Memory B cell (primary cell): ENCODE results near the gene SUN1.

Experiments
- ATAC-seq: fragments of 150-1000 bp; cut with Tn5 transposase; 2 replicates; pipeline ENCODE4 v1.10.0; 2021; ENCODE audit warnings: low read depth, mild to moderate bottlenecking, moderate library complexity
- DNase-seq, 2 donors: peaks; one replicate each; pipeline ENCODE4 v3.0.0; 2022; ENCODE audit warnings: low spot score in 2 of 2
- H3K27ac Mint-ChIP-seq: one replicate; pipeline ENCODE4 v1.8.0; 2022; ENCODE audit warnings: mild to moderate bottlenecking, moderate library complexity, mixed read lengths
- H3K27me3 Mint-ChIP-seq: one replicate; pipeline ENCODE4 v1.8.0; 2022; ENCODE audit warnings: mixed read lengths
- H3K36me3 Mint-ChIP-seq: one replicate; pipeline ENCODE4 v1.8.0; 2022; ENCODE audit warnings: mild to moderate bottlenecking, mixed read lengths
- H3K4me1 Mint-ChIP-seq: one replicate; pipeline ENCODE4 v1.8.0; 2022; ENCODE audit warnings: mixed read lengths
- H3K4me3 Mint-ChIP-seq: one replicate; pipeline ENCODE4 v1.8.0; 2022; ENCODE audit warnings: mild to moderate bottlenecking, moderate library complexity, mixed read lengths
- H3K9me3 Mint-ChIP-seq: one replicate; pipeline ENCODE4 v1.8.0; 2022; ENCODE audit warnings: mixed read lengths

The SUN1 gene, protein sequence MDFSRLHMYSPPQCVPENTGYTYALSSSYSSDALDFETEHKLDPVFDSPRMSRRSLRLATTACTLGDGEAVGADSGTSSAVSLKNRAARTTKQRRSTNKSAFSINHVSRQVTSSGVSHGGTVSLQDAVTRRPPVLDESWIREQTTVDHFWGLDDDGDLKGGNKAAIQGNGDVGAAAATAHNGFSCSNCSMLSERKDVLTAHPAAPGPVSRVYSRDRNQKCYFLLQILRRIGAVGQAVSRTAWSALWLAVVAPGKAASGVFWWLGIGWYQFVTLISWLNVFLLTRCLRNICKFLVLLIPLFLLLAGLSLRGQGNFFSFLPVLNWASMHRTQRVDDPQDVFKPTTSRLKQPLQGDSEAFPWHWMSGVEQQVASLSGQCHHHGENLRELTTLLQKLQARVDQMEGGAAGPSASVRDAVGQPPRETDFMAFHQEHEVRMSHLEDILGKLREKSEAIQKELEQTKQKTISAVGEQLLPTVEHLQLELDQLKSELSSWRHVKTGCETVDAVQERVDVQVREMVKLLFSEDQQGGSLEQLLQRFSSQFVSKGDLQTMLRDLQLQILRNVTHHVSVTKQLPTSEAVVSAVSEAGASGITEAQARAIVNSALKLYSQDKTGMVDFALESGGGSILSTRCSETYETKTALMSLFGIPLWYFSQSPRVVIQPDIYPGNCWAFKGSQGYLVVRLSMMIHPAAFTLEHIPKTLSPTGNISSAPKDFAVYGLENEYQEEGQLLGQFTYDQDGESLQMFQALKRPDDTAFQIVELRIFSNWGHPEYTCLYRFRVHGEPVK

DNA sequence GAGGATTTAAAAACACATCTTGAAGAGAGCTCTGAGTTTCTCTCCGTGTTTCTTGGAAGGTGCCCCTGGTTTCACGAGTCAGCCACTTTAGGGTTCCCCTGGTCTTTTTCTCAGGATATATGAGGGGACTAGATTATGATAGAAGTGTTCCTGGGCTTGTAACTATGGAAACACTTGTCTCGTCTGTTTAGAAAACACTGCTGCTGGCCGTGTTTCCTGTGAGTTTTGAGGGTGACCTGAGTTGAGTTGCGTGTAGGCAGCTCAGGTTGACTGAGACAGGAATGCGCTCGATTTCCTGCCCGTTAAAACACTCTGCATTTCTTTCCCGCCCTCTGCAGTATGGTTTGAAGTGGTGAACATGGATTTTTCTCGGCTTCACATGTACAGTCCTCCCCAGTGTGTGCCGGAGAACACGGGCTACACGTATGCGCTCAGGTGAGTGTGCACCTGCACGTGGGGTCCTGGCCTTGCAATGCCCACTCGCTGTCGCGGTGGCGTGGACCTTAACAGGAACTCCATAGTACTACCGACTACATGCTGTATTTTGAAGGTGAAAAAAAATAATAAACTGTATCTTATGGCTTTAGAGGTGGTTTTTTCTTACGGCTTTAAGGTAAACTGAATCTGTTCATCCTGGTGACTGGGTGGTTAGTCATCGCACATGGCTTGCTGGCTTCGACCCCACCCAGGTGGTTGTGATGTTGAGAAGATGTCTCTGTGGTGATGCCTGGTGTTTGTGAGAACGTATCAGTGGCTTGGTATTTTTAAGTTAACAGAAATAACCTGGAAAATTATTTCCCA, at the start of gene SUN1:
SUN1 (plus strand) TSS at position 310 of the 801 bp plus-strand sequence; CDS start at position 359, 49 bp downstream.
- Mint-ChIP-seq H3K4me1 (peaks cover 33% of the 10 kb centered on the region), H3K36me3 (peaks cover 14% of the 10 kb centered on the region), H3K27ac (peak within 1 kb of the TSS; percentile 93), H3K4me3 (peak within 1 kb of the TSS; percentile 85), H3K9me3 (no peaks in the 10 kb centered on the region), H3K27me3 (no peaks in the 10 kb centered on the region)
- no peak for DNase-seq
- ATAC-seq, result peak; percentile 65

DNA sequence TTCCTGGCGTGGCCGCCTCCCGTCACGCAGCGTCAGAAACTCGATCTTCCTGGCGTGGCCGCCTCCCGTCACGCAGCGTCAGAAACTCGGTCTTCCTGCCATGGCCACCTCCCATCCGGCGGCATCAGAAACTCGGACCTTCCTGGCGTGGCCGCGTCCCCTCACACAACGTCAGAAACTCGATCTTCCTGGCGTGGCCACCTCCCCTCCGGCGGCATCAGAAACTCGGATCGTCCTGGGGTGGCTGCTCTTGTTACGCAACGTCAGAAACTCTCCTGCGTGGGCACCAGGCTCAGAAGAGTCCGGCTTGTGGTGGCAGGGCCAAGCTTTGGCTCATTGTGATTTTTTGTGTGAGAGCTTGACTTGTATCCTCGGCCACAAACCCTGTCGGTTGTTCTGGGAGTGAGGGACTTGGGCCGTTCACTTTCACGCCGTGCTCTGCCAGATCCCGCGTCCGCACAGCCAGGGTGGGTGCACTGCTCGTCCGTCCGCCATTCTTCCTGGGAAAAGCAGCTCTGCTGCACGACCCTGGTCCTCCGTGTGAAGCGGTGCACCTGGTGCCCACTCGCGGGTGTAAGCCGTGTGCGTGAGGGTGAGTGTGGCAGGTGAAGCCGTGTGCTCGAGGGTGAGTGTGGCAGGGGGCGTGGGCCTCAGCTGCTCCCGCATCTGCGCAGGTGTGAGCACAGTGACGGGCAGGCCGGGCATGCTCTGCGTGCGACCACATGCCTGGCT, 49.4 kb upstream of the SUN1 start:
- H3K27me3 Mint-ChIP-seq, result no peaks in the 10 kb centered on the region
- no peaks in the 10 kb centered on the region for H3K9me3 Mint-ChIP-seq
- H3K27ac Mint-ChIP-seq, result no peak overlapping the region
- ATAC-seq (no peak), DNase-seq (no peak)
- peaks cover 4% of the 10 kb centered on the region for H3K4me1 Mint-ChIP-seq
- H3K36me3 Mint-ChIP-seq, result peaks cover 17% of the 10 kb centered on the region
- H3K4me3 Mint-ChIP-seq, result no peak overlapping the region

DNA sequence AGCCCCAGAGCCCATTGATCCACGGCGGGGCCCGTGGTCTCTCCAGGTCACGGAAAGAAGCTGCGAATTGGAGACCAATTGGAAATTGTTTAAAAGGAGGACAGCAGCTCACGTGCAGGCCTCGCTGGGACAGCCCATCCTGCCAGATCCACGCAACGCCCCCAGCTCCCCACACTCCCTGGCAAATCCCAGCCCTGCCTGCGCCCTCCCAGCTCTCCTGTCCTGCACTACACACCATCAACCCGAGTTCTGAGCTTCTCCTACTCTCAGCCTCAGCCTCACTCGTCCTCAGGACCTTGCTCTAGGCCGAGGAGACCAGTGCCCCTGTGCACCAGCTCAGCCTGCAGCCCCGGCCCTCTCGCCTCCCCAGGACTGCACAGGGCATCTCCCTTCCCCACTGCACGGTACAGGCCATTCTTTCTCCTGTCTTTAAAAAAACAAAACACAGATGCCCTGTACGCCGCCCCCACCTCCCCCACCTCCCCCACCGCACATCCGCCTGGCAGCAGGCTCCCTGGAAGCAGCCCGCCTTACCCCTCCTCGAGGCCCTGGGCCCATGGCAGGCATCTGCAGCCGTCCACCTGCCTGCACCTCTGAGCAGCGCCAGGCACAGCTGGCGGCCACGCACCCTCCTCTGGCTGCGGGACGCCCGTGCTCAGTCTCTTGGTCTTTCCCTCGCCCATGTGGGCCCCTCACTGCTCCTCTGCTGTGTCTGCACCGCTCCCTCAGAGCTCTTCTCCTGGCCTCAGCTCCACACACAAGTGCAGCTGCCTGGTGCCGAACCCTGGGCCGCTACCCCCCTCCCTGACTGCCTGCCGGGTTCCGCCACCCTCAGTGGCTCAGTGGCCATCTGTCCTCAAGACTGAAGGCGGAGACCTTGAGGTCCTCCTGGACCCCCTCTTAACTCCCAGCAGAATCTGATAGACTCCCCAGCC, 48.5 kb upstream of the SUN1 start:
- peaks cover 19% of the 10 kb centered on the region for H3K36me3 Mint-ChIP-seq
- no peak for ATAC-seq
- peaks cover 1% of the 10 kb centered on the region for H3K9me3 Mint-ChIP-seq
- peaks cover 4% of the 10 kb centered on the region for H3K4me1 Mint-ChIP-seq
- peak overlapping the region; percentile 37 for H3K27ac Mint-ChIP-seq
- H3K27me3 Mint-ChIP-seq, result no peaks in the 10 kb centered on the region
- no peak for DNase-seq
- H3K4me3 Mint-ChIP-seq, result no peak overlapping the region

DNA sequence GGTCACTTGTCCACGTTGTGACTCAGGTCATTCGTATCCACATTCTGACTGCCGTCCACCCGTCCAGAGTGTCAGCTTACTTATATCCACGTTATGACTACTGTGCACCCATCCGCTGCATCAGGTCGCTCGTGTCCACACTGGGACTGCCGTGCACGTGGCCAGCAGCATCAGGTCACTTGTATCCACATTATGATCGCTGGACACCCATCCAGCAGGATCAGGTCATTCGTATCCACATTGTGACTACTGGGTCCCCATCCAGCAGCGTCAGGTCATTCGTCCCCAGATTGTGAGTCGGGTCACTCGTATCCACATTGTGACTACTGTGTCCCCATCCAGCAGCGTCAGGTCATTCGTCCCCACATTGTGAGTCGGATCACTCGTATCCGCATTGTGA, 47.3 kb upstream of the SUN1 start:
- peaks cover 24% of the 10 kb centered on the region for H3K36me3 Mint-ChIP-seq
- H3K4me1 Mint-ChIP-seq, result peaks cover 4% of the 10 kb centered on the region
- DNase-seq (no peak), ATAC-seq (no peak)
- no peak overlapping the region for H3K4me3 Mint-ChIP-seq
- H3K9me3 Mint-ChIP-seq, result peaks cover 1% of the 10 kb centered on the region
- H3K27me3 Mint-ChIP-seq, result no peaks in the 10 kb centered on the region
- no peak overlapping the region for H3K27ac Mint-ChIP-seq

DNA sequence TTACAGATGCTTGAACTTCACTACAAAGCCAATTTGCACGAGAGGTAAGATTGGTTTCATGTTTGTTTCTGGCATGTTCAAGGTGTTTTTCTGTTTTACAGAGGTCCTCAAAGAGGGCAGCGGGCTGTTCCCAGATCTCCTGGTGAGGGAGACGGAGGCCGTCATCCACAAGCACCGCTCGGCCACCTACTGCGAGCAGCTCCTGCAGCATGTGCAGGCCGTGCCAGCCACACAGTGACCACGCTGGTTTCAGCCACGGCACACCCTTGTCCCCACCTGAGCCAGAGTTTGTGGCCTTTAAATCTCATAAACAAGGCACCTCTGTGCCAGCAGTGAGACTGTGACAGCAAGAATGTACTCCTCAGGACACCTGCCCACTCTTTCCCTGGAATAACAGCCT, 46.9 kb upstream of the SUN1 start:
- H3K27ac Mint-ChIP-seq, result no peak overlapping the region
- ATAC-seq (no peak), DNase-seq (no peak)
- peaks cover 24% of the 10 kb centered on the region for H3K36me3 Mint-ChIP-seq
- no peak overlapping the region for H3K4me3 Mint-ChIP-seq
- H3K9me3 Mint-ChIP-seq, result peaks cover 1% of the 10 kb centered on the region
- peaks cover 4% of the 10 kb centered on the region for H3K4me1 Mint-ChIP-seq
- H3K27me3 Mint-ChIP-seq, result no peaks in the 10 kb centered on the region

DNA sequence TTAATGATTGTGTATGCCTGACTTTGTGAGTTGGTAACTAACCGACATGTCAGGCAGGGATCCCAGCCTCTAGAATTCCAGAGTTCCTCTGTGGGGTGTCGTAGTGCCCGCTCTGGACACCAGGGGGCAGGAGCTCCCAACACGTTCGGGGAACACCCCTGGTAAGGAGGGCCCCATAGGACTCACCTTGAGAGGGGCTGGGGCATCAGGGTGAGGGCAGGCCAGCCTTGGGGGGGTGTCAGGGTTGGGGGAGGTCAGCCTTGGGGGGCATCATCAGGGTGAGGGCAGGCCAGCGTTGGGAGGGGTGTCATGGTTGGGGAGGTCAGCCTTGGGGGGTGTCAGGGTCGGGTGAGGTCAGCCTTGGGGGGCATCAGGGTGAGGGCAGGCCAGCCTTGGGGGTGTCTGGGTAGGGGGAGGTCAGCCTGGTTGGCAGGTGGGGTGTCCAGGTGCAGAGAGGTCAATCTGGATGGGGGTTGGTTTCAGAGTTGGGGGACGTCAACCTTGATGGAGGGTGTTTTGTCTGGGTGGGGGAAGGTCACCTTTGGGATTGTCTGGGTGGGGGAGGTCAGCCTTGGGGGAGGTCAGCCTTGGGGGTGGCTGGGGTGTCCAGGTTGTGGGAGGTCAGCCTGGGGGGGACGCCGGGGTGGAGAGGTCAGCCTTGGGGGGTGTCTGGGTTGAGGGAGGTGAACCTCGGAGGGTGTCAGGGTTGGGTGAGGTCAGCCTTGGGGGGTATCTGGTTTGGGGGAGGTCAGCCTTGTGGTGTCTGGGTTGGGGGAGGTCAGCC, 45.6 kb upstream of the SUN1 start:
- H3K27me3 Mint-ChIP-seq, result no peaks in the 10 kb centered on the region
- DNase-seq, result peak; percentile 64 to 72
- H3K4me3 Mint-ChIP-seq, result no peak overlapping the region
- H3K27ac Mint-ChIP-seq, result no peak overlapping the region
- H3K36me3 Mint-ChIP-seq, result peaks cover 20% of the 10 kb centered on the region
- H3K9me3 Mint-ChIP-seq, result peaks cover 1% of the 10 kb centered on the region
- peak; percentile 88 for ATAC-seq
- H3K4me1 Mint-ChIP-seq, result peaks cover 4% of the 10 kb centered on the region

DNA sequence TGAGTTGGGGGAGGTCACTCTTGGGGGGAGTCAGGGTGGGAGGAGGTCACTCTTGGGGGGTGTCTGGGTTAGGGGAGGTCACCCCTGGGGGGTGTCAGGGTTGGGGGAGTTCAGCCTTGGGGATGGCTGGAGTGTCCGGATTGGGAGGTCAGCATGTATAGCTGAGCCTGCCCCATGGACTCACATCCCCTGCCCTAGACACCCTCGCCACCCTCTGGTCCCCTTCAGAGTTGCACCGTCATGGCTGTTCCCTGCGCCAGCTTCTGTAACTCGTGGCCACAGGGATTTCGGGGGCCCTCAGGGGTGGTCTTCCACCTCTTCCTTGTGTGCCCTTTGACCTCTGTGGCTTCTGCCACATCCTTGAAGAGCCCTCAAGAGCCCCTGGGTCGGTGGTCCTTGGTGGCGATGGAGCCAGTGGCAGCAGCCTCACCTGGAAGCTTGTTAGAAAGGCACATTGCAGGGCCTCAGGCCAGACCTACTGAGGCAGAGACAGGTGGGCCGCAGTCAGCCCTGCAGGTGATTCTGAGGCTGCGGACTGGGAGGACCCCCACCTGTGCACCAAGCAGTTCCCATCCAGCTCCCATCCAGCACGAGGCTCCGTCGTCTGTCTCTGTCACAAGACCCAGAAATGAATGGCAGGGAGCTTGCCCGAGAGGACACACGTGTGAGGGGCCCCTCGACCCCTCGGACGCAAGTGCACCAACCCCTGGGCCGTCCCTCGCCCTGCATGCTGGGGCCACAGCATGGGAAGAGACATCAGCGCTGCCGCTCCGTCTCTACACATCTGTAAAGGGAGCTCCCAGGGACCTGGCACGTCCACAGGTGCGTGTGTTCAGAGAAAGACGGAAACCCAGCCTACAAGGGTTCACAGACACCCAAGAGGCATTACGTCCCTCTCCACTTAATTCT, 44.7 kb upstream of the SUN1 start:
- Mint-ChIP-seq H3K4me3 (no peak overlapping the region), H3K27me3 (no peaks in the 10 kb centered on the region), H3K9me3 (peaks cover 1% of the 10 kb centered on the region), H3K27ac (no peak overlapping the region), H3K36me3 (peaks cover 20% of the 10 kb centered on the region), H3K4me1 (peaks cover 4% of the 10 kb centered on the region)
- ATAC-seq (no peak), DNase-seq (no peak)

DNA sequence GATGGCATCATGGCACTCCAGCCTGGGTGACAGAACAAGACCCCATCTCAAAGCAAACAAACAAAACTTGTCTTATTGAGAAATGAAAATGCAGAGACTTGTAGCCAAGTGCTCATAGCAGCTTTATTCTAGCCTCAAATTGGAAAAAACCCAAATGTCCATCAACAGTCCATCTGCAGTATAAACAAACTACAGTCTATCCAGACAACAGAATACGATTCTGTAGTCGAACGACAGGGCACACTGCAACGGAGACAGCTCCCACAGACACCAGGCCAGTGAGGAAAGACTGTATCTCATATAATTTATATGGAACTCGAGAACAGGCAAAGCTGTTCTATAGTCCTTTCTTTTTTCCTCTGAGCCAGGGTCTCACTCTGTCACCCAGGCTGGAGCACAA, 40.8 kb upstream of the SUN1 start:
- Mint-ChIP-seq H3K4me1 (peaks cover 2% of the 10 kb centered on the region), H3K4me3 (no peak overlapping the region), H3K27me3 (no peaks in the 10 kb centered on the region), H3K27ac (no peak overlapping the region), H3K9me3 (peaks cover 1% of the 10 kb centered on the region), H3K36me3 (peaks cover 7% of the 10 kb centered on the region)
- DNase-seq (no peak), ATAC-seq (no peak)

DNA sequence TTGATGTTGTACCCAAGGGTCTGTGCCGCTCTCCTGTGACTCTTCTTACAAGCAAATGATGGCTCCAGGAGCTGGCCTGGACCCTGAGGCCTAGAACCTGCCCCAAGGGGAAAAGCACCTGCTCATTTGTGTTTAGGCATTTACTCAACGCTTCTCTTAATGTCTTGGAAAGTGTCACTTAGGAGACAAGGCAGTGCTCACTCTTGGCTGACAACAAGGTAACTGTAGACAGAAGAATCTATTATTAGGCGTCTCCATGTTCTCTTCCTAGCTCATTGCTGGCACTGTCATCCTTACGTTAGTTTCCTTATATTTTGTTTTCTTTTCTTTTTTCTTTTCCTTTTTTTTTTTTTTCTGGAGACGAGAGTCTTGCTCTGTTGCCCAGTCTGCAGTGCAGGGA, 38.1 kb upstream of the SUN1 start:
- ATAC-seq (no peak), DNase-seq (no peak)
- H3K36me3 Mint-ChIP-seq, result peaks cover 3% of the 10 kb centered on the region
- no peaks in the 10 kb centered on the region for H3K27me3 Mint-ChIP-seq
- no peak overlapping the region for H3K4me3 Mint-ChIP-seq
- no peak overlapping the region for H3K27ac Mint-ChIP-seq
- H3K9me3 Mint-ChIP-seq, result no peaks in the 10 kb centered on the region
- no peaks in the 10 kb centered on the region for H3K4me1 Mint-ChIP-seq

DNA sequence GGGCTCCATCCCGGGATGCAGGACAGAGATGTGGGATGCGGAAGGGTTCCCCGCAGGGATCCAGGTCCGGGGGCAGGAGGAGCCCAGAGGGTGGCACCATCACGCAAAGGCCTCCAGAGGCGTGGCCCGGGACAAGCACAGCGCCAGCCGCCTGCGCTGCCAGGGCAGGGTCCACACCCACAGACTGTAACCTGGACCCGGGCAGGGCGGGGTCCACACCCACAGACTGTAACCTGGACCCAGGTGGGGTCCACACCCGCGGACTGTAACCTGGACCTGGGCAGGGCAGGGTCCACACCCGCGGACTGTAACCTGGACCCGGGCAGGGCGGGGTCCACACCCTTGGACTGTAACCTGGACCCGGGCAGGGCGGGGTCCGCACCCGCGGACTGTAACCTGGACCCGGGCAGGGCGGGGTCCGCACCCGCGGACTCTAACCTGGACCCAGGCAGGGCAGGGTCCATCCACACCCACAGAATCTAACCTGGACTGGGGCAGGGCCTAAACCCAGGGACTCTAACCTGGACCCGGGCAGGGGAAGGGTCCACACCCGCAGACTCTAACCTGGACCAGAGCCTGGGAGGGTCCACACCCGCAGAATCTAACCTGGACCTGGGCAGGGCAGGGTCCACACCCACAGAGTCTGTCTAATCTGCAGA, 37.5 kb upstream of the SUN1 start:
- no peak for DNase-seq
- Mint-ChIP-seq H3K36me3 (no peaks in the 10 kb centered on the region), H3K4me1 (no peaks in the 10 kb centered on the region), H3K9me3 (no peaks in the 10 kb centered on the region), H3K27ac (no peak overlapping the region), H3K4me3 (no peak overlapping the region), H3K27me3 (no peaks in the 10 kb centered on the region)
- ATAC-seq, result no peak
